GM21526 (cell line): Measurements from ENCODE around the gene TSPAN9.

Experiments
- ATAC-seq: cut with Tn5 transposase; IDR thresholded peaks from one replicate; pipeline ENCODE4 v1.9.1; 2021; ENCODE audit warnings: moderate library complexity; ENCODE audit not compliant: unreplicated experiment, low FRiP score

The TSPAN9 gene

GRCh38 chr12:3137268-3137781, 60.1 kb downstream of the TSPAN9 start:
- ATAC-seq = no peak

- no peak for ATAC-seq
Observed at GRCh38 chr12:3137814-3138445, 60.8 kb downstream of the TSPAN9 start.

GRCh38 chr12:3138941-3139511, 61.8 kb downstream of the TSPAN9 start:
- ATAC-seq = no peak

GRCh38 chr12:3139760-3140159, 62.6 kb downstream of the TSPAN9 start:
- ATAC-seq = no peak

- ATAC-seq = no peak
Observed at GRCh38 chr12:3140284-3140683, 63.1 kb downstream of the TSPAN9 start.

DNA sequence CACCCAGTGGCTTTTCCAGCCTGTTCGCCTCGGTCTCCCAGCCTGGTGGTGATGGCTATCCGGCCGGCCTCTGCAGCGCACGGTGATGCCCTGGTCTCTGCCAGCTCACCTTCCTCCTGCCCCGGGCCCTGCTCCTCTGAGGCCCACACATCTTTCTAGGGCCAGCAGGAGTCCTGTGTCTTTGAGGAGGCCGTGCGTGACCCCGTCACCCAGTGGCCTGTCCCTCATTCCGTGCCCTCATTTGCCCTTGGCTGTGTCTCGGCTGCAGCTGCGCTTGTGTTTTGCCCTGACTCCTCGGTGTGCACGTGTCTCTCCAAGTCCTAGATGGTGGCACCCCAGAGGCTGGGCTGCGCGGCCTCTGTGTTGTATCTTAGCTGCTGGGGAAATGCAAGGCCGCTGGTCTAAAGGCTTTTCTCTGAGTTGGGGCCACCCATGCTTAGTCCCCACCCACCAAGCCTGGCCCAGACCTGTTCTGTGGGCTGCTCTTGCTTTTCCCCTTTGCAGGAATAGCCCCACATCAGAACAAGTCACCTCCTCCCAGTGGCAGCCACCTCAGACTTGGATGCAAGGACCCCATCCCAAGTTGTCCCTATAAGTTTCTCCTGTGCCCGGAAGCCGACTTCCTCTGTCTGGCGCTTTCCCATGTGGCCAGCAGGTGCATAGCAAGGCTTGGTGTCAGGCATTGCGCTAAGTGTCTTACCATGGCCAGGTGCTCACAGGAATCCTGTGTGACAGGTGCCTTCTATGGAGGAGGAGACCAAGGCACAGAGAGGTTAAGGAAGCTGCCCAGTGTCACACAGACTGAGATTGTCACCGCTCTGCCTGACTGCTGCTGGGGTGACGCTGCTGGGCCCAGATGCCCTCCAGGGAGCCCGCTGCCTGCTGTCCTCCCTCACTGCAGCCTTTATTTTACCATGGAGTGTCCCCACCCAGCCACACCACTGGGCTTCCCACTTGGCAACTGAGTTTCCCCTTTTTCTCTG, 64.5 kb downstream of the TSPAN9 start:
- ATAC-seq = no peak

- ATAC-seq = no peak
Observed at GRCh38 chr12:3142386-3142785, 65.2 kb downstream of the TSPAN9 start.

DNA sequence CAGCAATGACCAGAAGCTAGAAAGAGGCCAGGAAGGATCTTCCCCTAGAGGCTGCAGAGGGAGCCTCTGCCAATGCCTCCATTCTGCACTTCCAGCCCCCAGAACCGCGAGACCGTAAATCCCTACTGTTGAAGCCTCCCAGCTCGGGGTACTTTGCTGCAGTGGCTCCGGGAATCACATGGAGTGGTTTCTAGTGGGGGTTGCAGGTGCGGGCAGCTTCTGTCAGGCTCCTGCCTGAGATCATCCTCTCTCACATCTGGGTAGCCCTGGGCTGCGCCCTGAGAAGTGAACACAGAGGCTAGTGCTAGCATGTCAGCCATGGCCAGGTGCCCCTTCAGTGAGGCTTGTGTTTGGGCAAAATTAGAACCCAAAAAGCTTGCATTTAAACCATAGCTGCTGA, 67.3 kb downstream of the TSPAN9 start:
- no peak for ATAC-seq

GRCh38 chr12:3145033-3145432, 67.9 kb downstream of the TSPAN9 start:
- ATAC-seq = no peak

- no peak for ATAC-seq
Observed at GRCh38 chr12:3145546-3146310, 68.5 kb downstream of the TSPAN9 start.

- no peak for ATAC-seq
Observed at GRCh38 chr12:3147260-3147659, 70.1 kb downstream of the TSPAN9 start.

DNA sequence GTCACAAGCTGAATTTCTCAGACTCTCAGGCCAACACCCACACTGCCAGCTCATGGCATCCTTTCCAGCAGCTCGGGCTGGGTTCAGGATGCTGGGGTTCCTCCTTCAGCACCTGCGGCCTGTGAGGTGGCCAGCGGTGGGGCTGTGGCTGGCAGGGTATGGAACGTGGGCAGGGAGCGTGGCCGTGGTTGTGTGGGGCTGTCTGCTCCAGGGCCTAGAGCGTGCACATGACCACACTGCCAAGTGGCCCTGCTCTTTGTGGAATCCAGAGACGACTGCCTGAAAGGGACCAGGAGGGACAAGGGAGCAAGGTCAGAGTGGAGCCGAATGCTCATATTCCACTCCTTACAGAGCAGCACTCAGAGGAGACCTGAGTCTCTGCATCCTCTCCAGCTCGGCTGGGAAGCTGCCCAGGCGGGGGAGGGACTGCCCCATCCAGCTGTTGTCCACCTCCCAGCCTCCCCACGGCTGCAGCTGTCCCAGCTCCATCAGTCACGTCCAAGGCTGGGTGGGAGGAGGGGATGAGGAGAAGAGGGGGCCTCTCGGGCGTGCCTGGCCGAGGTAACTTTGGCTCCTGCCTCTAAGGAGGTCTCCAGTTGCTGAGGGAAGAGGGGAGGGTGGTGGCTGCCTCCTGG, 71.3 kb downstream of the TSPAN9 start:
- ATAC-seq = no peak

- no peak for ATAC-seq
Observed at GRCh38 chr12:3149515-3150307, 72.5 kb downstream of the TSPAN9 start.

- ATAC-seq = no peak
Observed at GRCh38 chr12:3150308-3150670, 73.1 kb downstream of the TSPAN9 start.

DNA sequence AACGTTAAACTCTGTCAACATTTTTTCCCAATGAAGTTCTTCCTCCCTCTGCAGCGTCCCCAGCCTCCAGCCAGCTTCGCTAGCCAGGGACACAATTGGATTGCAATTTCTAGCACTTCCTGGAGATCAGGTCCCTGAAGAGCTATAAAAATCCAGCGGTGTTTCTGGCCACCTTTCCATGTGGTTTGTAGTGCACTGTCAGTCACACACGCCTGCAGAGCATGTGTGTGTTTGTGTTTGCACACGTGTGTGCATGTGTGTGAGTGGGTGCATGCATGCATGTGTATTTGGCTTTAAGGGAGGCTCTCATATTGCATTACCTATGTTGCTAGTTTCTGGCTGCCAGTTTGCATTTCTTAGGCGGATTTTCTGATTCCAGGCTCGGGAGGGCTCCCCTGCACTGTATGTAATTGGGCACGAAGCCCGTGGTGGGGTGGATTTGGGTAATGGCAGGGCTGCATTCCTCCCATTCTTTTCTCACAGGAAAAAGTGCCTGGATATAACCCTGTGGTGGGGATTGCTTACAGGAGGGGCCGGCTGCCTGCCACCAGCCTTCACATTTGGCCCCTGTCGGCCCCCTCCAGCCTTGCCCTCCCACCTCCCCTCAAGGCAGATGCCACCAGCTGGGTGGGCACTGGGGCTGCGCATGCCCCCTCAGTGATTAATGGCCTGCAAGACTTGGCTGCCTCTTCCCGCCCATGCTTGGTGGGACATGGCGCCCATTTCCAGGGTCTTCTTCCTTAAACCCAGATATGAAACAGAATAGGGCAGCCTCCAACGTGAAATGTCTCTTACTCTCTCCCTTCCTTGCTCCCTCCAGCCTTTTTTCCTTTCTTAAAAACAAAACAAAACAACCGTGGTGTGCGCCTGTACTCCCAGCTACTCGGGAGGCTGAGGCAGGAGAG, 74.0 kb downstream of the TSPAN9 start:
- no peak for ATAC-seq

GRCh38 chr12:3152011-3152511, 74.9 kb downstream of the TSPAN9 start:
- ATAC-seq = no peak

- no peak for ATAC-seq
Observed at GRCh38 chr12:3152892-3153291, 75.7 kb downstream of the TSPAN9 start.

GRCh38 chr12:3154006-3154405, 76.8 kb downstream of the TSPAN9 start:
- ATAC-seq = no peak
